ENCODE measurements around the gene FGGY. TPM values are rescaled to one million over a fixed set of nuclear protein-coding genes. Genes with fewer than 3 reads are reported as not detected.

FGGY gene
- total RNA-seq, 1 experiment from 2014 or later, result 14.6 TPM

DNA sequence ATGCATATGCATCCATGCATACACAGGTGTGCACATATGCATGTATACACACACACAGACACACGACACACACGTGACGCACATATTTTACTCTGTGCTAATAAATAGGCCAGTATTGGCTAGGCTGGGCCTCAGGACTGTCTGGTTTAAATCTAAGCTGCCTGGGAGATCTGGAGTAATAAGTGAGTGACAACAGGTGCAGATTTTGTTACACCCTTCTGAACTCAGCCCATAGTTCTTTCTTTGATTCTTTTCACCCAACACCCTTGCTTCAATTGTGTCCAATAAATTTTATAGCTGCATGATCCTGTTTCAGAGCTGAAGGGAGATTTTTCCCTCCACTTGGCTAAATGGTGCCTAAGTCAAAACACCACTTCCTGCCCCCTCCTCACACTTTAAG, 132.8 kb downstream of the FGGY start:
- H2BK5ac ChIP-seq (ENCODE audit: insufficient read length, low read length), result no peak overlapping the region
- H4K91ac ChIP-seq (ENCODE audit: insufficient read length, low read depth, low read length), result no peak overlapping the region
- TF ChIP-seq, protein P1, sequence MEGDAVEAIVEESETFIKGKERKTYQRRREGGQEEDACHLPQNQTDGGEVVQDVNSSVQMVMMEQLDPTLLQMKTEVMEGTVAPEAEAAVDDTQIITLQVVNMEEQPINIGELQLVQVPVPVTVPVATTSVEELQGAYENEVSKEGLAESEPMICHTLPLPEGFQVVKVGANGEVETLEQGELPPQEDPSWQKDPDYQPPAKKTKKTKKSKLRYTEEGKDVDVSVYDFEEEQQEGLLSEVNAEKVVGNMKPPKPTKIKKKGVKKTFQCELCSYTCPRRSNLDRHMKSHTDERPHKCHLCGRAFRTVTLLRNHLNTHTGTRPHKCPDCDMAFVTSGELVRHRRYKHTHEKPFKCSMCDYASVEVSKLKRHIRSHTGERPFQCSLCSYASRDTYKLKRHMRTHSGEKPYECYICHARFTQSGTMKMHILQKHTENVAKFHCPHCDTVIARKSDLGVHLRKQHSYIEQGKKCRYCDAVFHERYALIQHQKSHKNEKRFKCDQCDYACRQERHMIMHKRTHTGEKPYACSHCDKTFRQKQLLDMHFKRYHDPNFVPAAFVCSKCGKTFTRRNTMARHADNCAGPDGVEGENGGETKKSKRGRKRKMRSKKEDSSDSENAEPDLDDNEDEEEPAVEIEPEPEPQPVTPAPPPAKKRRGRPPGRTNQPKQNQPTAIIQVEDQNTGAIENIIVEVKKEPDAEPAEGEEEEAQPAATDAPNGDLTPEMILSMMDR (conservative IDR thresholded peaks at IDR 0.05), result no peak
- H3K27me3 ChIP-seq (ENCODE audit: insufficient read depth, low read length), result no peaks in the 10 kb centered on the region
- no peak overlapping the region for H3K56ac ChIP-seq (ENCODE audit: insufficient read length, low read depth, low read length)
- no peak overlapping the region for H4K5ac ChIP-seq (ENCODE audit: insufficient read length, low read depth, low read length)
- no peaks in the 10 kb centered on the region for H3K79me2 ChIP-seq (ENCODE audit: insufficient read depth, low read length)
- no CpG with 5 or more reads among the region's 3 CpGs for WGBS (ENCODE audit: extremely low coverage, insufficient read length, low lambda C conversion rate)
- H3K14ac ChIP-seq (ENCODE audit: insufficient read depth, low read length), result no peak overlapping the region
- no peaks in the 10 kb centered on the region for H3K9me3 ChIP-seq (ENCODE audit: control insufficient read depth, low read depth, low read length)
- Mint-ChIP-seq H3K4me1 (peaks cover 0 to 3% of the 10 kb centered on the region in 2 experiments; a peak in 1 of 4 replicates), H3K36me3 (ENCODE audit: insufficient read depth in 1 of 3, low read depth in 3 of 3) (no peaks in the 10 kb centered on the region), H3K27ac (no peak overlapping the region), H3K9me3 (no peaks in the 10 kb centered on the region; a peak in 1 of 5 replicates), H3K27me3 (ENCODE audit: low read depth) (no peaks in the 10 kb centered on the region), H3K4me3 (no peak overlapping the region)
- no peak overlapping the region for H2BK15ac ChIP-seq (ENCODE audit: low read depth, low read length)
- no peak overlapping the region for H3K4ac ChIP-seq (ENCODE audit: low read depth, low read length)
- H2BK12ac ChIP-seq (ENCODE audit: insufficient read length, low read depth, low read length), result no peak overlapping the region
- no peak overlapping the region for H2AK5ac ChIP-seq (ENCODE audit: insufficient read length, low read length)
- no peak overlapping the region for H2BK120ac ChIP-seq (ENCODE audit: low read depth, low read length, poor library complexity, severe bottlenecking)
- H3K18ac ChIP-seq (ENCODE audit: insufficient read length, low read depth, low read length), result no peak overlapping the region
- H2BK20ac ChIP-seq (ENCODE audit: low read depth, low read length, poor library complexity, severe bottlenecking), result no peak overlapping the region
- H3K27ac ChIP-seq (ENCODE audit: insufficient read length, low read depth, low read length), result no peak overlapping the region
- H4K20me1 ChIP-seq (ENCODE audit: control insufficient read depth, insufficient read depth, insufficient read length), result no peaks in the 10 kb centered on the region
- no peaks in the 10 kb centered on the region for H3K23me2 ChIP-seq (ENCODE audit: insufficient read length, low read depth, low read length, poor library complexity, severe bottlenecking)
- no peak overlapping the region for H3T11ph ChIP-seq (ENCODE audit: low read length)
- no peak overlapping the region for H4K8ac ChIP-seq (replicated peaks; ENCODE audit: insufficient read length, low read depth, low read length)
- H3K79me1 ChIP-seq (ENCODE audit: insufficient read depth, low read depth, low read length, poor library complexity, severe bottlenecking), result no peaks in the 10 kb centered on the region
- H3K23ac ChIP-seq (ENCODE audit: insufficient read length, low read depth, low read length), result no peak overlapping the region
- no peaks in the 10 kb centered on the region for H3K4me1 ChIP-seq (ENCODE audit: insufficient read depth, low read length)
- H3K4me2 ChIP-seq (ENCODE audit: insufficient read depth, insufficient read length, low read length), result no peak overlapping the region
- H2AFZ ChIP-seq (ENCODE audit: low read length), result no peak overlapping the region
- no peak for DNase-seq
- no peak overlapping the region for H3K9ac ChIP-seq (ENCODE audit: extremely low read depth, insufficient read length, low read length)
